PFSK-1 (cell line): Measurements from ENCODE around the gene MAPK4.

Experiments used
- FOXP2 ChIP-seq: optimal IDR thresholded peaks from 2 replicates; pipeline ENCODE3; 2011; ENCODE audit warnings: borderline replicate concordance, control low read depth, inconsistent platforms; ENCODE audit not compliant: insufficient read depth; ENCODE audit errors: extremely low read length, extremely low read depth
- POLR2AphosphoS5 ChIP-seq: IDR thresholded peaks from 2 replicates; pipeline ENCODE4 v1.6.1; 2012; ENCODE audit warnings: low read depth, mild to moderate bottlenecking, control low read depth, low read length, moderate library complexity
- REST ChIP-seq, 2 experiments: IDR thresholded peaks; 2 replicates each; pipeline versions ENCODE4 v1.6.1 to v1.8.0; 2011 to 2012; ENCODE audit warnings: low read depth in 2 of 2, low read length in 2 of 2, control low read depth in 1 of 2, inconsistent platforms in 1 of 2, mild to moderate bottlenecking in 1 of 2, moderate library complexity in 1 of 2; ENCODE audit not compliant: insufficient read depth in 1 of 2
- SIN3A ChIP-seq: IDR thresholded peaks from 2 replicates; pipeline ENCODE4 v1.6.1; 2012; ENCODE audit warnings: mild to moderate bottlenecking, low read length, moderate library complexity, borderline replicate concordance; ENCODE audit not compliant: insufficient read depth
- TAF1 ChIP-seq: IDR thresholded peaks from 2 replicates; pipeline ENCODE4 v1.6.1; 2012; ENCODE audit warnings: low read length, control low read depth, borderline replicate concordance; ENCODE audit not compliant: insufficient read depth

The MAPK4 gene

GRCh38 chr18:50654211-50654610 lies 94.3 kb downstream of the MAPK4 start:
- TF ChIP-seq TAF1 (no peak), REST (IDR thresholded peaks at IDR 0.05; ENCODE audit: insufficient read depth in 1 of 2, low read depth in 2 of 2, low read length in 2 of 2) (no peak), FOXP2 (no peak), SIN3A (no peak), POLR2AphosphoS5 (no peak)

GRCh38 chr18:50654658-50655550 lies 95.0 kb downstream of the MAPK4 start:
- TF ChIP-seq FOXP2 = no peak
- no peak for TF ChIP-seq REST (IDR thresholded peaks at IDR 0.05; ENCODE audit: insufficient read depth in 1 of 2, low read depth in 2 of 2, low read length in 2 of 2)
- no peak for TF ChIP-seq SIN3A
- TF ChIP-seq POLR2AphosphoS5 = no peak
- no peak for TF ChIP-seq TAF1

GRCh38 chr18:50656396-50656795 lies 96.5 kb downstream of the MAPK4 start:
- TF ChIP-seq SIN3A (no peak), REST (IDR thresholded peaks at IDR 0.05; ENCODE audit: insufficient read depth in 1 of 2, low read depth in 2 of 2, low read length in 2 of 2) (no peak), TAF1 (no peak), POLR2AphosphoS5 (no peak), FOXP2 (no peak)

- no peak for TF ChIP-seq FOXP2
- no peak for TF ChIP-seq REST (IDR thresholded peaks at IDR 0.05; ENCODE audit: insufficient read depth in 1 of 2, low read depth in 2 of 2, low read length in 2 of 2)
- no peak for TF ChIP-seq TAF1
- no peak for TF ChIP-seq POLR2AphosphoS5
- TF ChIP-seq SIN3A = no peak
Observed at GRCh38 chr18:50656841-50657470, 97.1 kb downstream of the MAPK4 start.
